ENCODE measurements around the gene EPB41L1.

GRCh38 chr20:36150489-36150846 lies 4.1 kb upstream of the EPB41L1 start:
- no peak for TF ChIP-seq CTCF (IDR thresholded peaks at IDR 0.05; ENCODE audit: insufficient read depth, low read length)
- no peak for TF ChIP-seq REST (IDR thresholded peaks at IDR 0.05; ENCODE audit: insufficient replicate concordance, low read depth)
- no peak for TF ChIP-seq POLR2AphosphoS5 (IDR thresholded peaks at IDR 0.05; ENCODE audit: low read depth)
- no peak for TF ChIP-seq GABPA (IDR thresholded peaks at IDR 0.05; ENCODE audit: low read depth)

Data from HL-60 (cell line).